HL-60/S4 (cell line): ENCODE data around the gene SSH2.

ENCODE experiments used
- in situ Hi-C: fragments of 300-500 bp; cut with MboI; formaldehyde crosslinking; loops from 2 replicates; pipeline ENCODE4 v1.14.3; 2022; ENCODE audit warnings: low sequenced_read_pairs

Gene SSH2

GRCh38 chr17:29581583-29582253, 348.3 kb downstream of the SSH2 start:
- in situ Hi-C loops: no loop called here

- in situ Hi-C loops: no loop called here
These were observed 349.9 kb downstream of the SSH2 start for GRCh38 chr17:29579866-29580771.

GRCh38 chr17:29578626-29579485, 351.2 kb downstream of the SSH2 start:
- in situ Hi-C loops: no loop called here

- in situ Hi-C loops: no loop called here
These were observed 352.4 kb downstream of the SSH2 start for GRCh38 chr17:29577385-29578211.

- in situ Hi-C loops: no loop called here
These were observed 353.0 kb downstream of the SSH2 start for GRCh38 chr17:29577001-29577370.

GRCh38 chr17:29576214-29577000, 353.6 kb downstream of the SSH2 start:
- in situ Hi-C loops: no loop called here
